AG10803 (cell line): ENCODE data around the gene TMEM175.
"Not testable (repeated sequence)": the region's sequence is repeated elsewhere in the genome, so short reads cannot be mapped to it uniquely, and the experiment has no call there.

Source experiments
- DNase-seq: peaks from one replicate; pipeline ENCODE4 v3.0.0; 2010; ENCODE audit warnings: low read depth
- H3K4me3 ChIP-seq: 2 replicates; pipeline ENCODE4 v1.5.1; 2011; ENCODE audit warnings: mild to moderate bottlenecking, low read length, control low read depth
- TF ChIP-seq, protein P1 (sequence below): conservative IDR thresholded peaks from 2 replicates; pipeline ENCODE4 v1.5.1; 2011; ENCODE audit warnings: mild to moderate bottlenecking, low read length, control low read depth, inconsistent platforms

TMEM175 gene

DNA sequence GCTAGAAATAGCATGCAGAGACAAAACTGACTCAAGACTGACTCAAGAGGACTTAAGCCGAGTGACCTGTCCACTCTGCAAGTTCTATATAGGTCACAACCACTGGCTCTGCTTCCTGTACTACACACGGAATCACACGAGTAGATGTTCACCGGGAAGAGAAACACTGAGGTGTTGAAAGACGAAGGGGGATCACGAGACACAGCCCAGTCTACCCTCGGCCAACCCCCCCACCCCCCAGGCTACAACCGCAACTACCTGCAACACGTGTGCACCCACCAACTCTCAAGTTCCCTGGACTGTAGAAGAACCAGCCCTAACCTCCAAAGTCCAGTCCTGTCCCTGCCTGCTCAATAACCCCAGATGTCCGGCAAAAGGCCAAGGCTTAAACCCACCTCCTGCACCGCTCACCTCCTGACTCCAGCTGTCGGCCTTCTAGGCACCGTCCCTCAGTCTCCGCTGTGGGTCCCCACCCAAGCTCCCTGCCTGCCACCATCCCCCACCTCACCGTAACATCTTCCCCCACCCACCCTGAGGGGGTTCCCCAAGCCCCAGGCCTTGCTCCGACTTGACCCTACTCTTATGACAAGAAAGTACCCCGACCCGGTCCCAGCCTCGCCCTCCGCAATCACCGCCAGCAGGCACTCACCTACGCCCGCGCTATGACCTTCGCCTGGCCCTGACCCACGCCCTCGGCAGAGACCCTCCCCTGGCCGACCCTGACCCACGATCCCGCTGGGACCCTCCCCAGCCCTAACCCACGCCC, 883 bp upstream of the TMEM175 start:
- DNase-seq, result peak; percentile 54
- TF ChIP-seq, protein P1, sequence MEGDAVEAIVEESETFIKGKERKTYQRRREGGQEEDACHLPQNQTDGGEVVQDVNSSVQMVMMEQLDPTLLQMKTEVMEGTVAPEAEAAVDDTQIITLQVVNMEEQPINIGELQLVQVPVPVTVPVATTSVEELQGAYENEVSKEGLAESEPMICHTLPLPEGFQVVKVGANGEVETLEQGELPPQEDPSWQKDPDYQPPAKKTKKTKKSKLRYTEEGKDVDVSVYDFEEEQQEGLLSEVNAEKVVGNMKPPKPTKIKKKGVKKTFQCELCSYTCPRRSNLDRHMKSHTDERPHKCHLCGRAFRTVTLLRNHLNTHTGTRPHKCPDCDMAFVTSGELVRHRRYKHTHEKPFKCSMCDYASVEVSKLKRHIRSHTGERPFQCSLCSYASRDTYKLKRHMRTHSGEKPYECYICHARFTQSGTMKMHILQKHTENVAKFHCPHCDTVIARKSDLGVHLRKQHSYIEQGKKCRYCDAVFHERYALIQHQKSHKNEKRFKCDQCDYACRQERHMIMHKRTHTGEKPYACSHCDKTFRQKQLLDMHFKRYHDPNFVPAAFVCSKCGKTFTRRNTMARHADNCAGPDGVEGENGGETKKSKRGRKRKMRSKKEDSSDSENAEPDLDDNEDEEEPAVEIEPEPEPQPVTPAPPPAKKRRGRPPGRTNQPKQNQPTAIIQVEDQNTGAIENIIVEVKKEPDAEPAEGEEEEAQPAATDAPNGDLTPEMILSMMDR, result no peak
- H3K4me3 ChIP-seq, result peak overlapping the region; percentile 94

DNA sequence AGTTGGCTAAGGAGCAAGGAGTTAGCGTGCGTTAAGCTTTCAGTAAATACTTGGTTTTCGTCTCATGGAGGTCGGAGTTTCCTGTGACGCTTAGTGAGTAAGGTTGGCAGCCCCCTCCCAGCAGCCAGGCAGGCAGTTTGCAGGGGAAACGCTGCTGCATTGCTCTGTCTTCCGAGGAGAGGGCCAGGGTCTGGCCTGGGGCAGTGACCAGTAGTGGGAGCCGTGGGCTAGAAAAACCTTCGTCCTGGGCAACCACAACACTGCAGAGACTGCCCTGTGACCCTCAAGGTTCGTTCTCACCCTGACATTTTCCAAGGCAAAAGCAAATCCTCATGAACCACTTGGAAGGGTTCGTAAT, 432 bp downstream of the TMEM175 start:
- TF ChIP-seq, protein P1, result no peak; the same call in 1 of the 2 replicates
- no peak for DNase-seq
- H3K4me3 ChIP-seq, result peak overlapping the region; percentile 97

DNA sequence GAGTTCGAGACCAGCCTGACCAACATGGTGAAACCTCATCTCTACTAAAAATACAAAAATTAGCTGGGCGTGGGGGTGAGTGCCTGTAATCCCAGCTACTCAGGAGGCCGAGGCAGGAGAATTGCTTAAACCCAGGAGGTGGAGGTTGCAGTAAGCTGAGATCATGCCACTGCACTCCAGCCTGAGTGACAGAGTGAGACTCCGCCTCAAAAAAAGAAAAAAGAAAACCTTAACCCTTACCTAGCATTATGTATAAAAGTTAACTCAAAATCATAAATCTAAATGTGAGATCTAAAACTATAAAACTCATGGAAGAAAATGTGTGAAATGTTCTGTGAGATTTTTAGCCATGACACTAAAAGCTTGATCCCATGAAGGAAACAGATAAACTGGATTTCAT, 7.2 kb downstream of the TMEM175 start:
- DNase-seq, H3K4me3 ChIP-seq: not testable (repeated sequence)

DNA sequence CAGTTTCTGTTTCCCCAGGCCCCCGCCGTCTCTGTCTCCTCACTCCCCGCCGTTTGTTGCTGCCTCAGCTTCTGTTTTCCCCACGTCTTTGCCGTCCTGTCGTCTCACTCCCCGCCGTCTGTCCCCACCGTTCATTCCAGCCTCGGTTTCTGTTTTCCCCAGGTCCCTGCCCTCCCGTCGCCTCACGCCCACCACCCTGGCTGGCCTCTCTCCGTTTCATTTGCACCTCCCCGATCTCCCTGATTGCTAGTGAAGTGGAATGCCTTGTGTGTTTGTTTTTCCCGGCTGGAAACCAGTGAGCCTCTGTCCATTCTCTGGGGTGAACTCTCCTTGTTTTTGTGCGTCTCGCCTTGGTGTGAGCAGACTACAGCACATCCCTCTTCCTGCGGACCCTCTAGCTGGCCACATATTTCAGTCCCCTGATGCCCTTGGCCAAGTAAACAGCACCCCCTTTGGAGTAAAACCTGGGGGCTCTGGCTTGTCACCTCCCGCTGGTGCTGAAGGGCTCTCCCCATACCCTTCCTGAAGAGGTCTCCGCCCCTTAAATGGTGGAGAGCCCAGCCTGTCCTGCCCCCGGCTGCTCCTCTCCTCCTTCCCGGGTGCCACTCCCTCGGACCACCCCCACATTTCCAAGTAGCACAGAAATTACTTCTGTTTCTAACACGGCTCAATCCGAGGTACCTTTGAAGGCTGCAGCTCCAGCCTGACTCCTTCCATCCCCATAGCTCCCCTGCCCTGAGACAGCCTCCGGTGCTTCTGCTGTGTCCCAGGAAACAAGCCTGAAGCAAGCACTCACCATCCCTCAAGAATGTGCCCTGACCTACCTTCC, 13.2 kb downstream of the TMEM175 start:
- H3K4me3 ChIP-seq, result no peak overlapping the region
- TF ChIP-seq, protein P1, result no peak
- DNase-seq, result no peak

DNA sequence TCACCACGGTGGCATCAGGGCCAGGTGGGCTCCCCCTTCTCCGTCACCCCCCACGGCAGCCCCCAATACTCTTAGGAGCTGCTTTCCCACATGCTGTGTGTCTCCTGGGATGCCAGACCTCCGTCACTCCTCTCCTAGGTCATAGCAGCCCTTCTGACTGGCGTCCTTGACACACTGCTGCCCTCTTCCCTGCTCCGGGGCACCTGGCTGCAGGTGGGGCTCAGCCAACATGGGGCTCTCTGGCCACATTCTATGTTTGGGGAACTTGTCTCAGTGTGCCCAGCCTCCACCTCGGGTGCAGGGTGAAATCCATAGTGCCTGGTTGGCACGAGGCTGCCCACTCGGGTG, 13.8 kb downstream of the TMEM175 start:
- DNase-seq, result no peak
- TF ChIP-seq, protein P1, result no peak
- H3K4me3 ChIP-seq, result no peak overlapping the region

DNA sequence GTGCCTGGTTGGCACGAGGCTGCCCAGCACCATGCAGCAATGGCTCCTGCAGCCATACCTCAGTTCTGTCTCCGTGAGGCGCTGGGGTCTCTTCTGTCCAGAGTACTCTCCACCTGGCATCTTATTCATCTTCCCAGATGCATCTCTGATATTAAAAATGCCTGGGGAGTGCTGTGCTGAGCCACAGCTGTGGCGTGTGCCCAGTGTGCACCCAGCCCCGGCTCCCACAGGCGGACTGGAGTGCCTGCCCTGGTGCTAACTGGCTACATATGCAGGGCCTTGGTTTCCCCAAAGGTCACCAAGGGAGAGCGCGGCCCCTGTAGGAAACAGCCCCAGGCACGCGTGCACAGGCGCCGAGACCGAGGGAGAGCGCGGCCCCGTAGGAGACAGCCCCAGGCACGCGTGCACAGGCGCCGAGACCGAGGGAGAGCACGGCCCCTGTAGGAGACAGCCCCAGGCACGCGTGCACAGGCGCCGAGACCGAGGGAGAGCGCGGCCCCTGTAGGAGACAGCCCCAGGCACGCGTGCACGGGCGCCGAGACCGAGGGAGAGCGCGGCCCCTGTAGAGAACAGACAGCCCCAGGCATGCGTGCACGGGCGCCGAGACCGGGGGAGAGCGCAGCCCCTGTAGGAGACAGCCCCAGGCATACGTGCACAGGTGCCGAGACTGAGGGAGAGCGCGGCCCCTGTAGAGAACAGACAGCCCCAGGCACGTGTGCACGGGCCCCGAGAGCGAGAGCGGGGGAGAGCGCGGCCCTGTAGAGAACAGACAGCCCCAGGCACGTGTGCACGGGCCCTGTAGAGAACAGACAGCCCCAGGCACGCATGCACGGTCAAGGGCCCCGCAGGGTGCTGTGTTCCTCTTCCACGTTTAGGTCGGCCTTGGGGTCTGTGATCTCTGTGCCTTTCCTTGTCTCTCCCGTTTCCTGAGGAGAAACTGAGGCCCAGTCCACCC, 14.5 kb downstream of the TMEM175 start:
- TF ChIP-seq, protein P1, result no peak
- H3K4me3 ChIP-seq, result no peak overlapping the region
- no peak for DNase-seq

DNA sequence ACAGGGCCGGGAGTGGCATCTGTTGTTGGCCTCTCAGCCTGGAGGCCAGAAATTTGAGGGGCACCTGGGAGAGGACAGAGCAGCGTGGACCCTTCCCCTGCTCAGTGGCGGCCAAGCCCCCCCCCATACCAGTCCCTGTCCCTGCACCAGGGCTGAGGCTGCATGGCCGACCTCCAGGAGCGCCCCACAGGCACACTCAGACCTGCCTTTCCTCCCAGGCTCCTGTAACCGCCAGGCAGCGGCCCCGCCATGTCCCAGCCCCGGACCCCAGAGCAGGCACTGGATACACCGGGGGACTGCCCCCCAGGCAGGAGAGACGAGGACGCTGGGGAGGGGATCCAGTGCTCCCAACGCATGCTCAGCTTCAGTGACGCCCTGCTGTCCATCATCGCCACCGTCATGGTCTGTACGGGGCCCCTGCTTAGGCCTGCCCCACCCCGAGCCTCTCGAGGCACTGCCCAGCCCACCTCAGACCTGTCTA, 15.3 kb downstream of the TMEM175 start:
- H3K4me3 ChIP-seq, result no peak overlapping the region
- TF ChIP-seq, protein P1, result no peak
- DNase-seq, result no peak
